Stimulated activated CD4-positive, alpha-beta T cell treated with anti-CD3 and anti-CD28 coated beads, Interleukin-4, amount 100 ng/mL, for 24 hours (primary cell): ENCODE data around the gene REPS2.
"Not testable (repeated sequence)": the region's sequence is repeated elsewhere in the genome, so short reads cannot be mapped to it uniquely, and the experiment has no call there.

Experiments
- DNase-seq: peaks from one replicate; pipeline ENCODE4 v3.0.0-alpha.2; 2020

Gene REPS2

DNA sequence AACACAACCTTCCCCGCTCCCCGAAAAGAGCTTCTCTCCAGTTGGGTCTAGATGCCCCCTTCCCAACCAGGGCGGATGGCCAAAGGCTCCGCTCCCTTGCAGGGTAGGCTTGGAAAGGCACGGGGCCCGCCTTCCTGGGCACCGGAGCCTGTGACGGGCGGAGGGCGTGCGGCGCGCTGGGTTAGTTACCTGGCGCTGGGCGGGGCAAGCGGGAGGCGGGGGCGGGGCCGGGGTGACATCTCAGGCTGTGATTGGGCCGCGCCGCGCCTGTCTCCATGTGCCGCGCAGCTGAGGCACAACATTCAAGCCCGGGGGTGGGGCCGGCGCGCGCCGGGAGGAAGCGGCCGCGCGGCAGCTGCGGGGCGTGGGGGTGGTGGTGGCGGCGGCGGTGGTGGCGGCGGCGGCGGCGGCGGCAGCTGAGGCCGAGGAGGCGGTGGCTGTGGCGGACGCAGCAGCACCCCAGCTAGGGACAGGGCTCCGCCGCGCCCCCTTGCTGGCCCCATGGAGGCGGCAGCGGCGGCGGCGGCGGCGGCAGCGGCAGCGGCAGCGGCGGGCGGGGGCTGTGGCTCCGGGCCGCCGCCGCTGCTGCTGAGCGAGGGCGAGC, at the start of gene REPS2:
REPS2 (plus strand) TSS at position 298 of the 604 bp plus-strand sequence; CDS start at position 502, 204 bp downstream.
- peak; percentile 74 for DNase-seq

DNA sequence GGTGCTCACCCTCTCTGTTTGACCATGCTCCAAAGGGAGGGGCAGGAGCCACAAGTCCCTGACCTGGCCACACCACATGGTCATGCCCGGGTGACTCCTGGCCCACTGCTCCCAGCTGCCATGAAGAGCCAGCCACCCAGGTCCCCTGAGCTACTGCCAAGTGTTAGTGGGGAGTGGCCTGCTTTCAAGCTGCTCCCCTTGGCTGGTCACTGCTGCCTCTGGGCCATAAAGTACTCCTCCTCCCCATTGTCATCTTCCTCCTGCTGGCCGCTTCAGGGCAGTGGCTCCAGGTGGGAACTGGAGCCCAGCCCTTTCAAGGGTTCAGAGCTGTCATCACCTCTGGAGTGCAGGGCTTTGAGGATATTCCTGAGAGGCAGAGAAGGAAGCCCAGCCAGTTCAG, 49.0 kb upstream of the REPS2 start:
- no peak for DNase-seq

DNA sequence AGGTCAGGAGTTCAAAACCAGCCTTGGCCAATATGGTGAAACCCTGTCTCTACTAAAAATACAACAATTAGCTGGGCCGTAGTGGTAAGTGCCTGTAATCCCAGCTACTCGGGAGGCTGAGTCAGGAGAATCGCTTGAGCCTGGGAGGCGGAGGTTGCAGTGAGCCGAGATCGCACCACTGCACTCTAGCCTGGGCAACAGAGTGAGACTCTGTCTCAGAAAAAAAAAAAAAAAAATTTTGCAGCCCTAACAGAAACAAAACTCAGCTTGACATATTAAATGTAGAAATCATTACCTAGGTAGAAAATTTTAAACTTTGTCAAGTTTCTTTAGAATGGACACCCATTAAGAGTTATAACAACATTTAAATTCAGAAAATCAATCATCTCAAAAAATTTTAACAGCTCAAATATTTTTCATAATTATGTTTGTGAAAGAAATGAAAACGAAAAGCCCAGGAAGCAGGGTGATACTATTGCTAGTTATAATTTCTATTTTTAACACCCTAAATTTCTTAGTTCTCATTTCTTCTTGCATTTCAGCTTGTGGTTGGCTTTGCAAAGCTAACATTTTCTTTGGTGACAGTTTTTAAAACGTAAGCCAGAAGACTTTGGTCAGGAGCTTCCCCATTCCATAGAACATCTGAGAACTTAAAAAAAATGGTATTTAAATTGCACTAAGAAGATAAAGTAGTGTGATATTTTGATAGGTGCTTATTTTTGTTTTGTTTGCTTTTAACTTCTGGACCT, 43.0 kb upstream of the REPS2 start:
- no peak for DNase-seq

DNA sequence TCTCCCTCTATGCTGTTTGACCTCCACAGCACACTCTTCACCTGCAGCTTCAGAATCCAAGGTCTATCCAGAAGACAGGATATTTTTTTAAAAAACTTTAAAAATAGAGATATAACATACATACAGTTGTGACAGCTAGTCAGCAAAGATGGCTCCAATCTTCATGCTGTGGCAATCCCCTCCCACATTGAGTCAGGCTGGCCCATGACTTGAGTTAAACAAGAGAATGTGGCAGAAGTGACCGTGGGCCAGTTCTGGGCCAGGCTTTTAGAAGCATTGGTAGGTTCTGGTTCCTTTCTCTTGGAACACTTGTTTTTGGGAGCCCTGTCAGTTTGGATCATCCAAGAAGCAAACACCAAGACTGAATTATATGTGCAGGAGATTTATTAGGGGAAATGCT, 36.1 kb upstream of the REPS2 start:
- no peak for DNase-seq

DNA sequence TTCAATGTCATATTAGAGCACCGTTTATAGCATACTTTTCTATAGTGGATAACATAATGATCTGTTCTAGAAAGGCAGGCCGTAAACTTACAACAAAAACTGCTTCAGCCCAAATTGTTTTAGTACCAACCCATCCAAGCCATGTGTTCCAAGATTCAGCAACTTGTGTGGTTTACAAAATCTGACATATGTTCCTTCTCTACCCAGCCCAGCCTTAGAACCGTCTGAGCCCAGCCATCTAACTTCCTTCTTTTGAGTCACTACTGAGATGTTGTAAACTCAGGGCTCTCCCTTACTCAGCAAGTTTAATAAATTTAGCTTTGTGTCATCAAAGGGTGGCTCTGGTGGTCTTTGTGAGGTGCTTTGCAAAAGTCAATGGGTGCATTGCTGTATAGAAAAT, 32.4 kb upstream of the REPS2 start:
- no peak for DNase-seq

DNA sequence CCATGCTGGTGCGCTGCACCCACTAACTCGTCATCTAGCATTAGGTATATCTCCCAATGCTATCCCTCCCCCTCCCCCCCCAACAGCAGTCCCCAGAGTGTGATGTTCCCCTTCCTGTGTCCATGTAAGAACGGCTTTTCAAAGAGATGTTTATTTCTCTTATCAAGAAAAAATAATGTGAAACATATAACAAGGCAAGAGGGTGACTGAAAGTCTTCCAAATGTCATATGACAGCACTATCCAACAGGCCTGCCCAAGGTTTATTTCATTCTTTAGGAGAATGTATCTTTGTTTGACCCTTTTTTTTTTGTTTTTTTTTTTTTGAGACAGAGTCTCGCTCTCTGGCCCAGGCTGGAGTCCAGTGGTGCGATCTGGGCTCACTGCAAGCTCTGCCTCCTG, 29.9 kb upstream of the REPS2 start:
- no peak for DNase-seq

DNA sequence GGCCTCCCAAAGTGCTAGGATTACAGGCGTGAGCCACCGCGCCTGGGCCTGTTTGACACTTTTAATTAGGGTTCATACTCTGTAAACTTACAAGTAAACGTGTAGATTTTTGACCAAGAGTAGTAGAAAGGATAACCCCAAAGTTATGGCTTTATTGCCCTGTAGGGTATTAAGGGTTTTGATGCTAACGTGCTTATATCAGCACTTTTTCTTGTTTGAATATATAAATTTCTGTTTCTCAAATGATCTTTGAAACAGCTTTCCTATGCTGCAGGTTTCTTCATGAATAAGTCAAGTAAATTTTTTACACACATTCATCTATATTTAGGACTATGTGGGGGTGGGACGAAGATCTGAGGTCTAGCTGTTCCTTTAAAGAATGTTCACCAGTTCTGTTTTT, 29.3 kb upstream of the REPS2 start:
- DNase-seq = no peak

DNA sequence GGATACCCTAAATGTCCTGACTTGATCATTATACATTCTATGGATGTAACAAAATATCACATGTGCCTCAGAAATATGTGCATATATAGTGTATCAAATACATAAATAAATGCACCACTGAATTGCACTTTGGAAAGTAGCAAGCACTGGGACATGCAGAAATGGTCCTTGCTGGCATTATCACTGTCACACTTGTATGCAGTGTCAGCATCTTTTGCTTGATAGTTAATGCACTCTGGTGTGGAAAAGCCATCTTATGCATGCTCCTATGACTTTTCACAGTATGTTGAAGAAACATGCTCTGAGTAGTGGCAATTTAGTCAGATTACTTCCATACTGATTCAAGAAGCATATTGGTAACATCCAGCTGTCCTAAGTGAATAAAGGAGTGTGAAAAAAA, 27.5 kb upstream of the REPS2 start:
- no peak for DNase-seq

DNA sequence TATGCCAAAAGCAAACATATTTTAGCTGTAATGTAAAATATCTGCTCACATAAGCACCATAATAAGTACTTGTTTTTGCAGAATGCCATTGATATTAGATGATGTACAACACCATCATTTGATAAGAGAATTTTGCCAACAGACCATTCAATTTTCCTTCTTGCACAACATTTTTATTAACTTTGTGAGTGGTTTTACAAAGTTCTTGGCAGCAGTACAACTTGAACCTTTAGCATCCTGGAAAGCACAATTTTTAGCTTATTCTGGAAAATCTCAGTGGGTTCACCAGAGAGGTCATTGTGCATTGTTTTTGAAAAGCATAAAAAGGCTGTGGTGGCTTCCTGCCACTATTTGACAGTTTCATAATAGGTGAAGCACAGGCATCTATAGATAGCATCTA, 26.4 kb upstream of the REPS2 start:
- DNase-seq = no peak

DNA sequence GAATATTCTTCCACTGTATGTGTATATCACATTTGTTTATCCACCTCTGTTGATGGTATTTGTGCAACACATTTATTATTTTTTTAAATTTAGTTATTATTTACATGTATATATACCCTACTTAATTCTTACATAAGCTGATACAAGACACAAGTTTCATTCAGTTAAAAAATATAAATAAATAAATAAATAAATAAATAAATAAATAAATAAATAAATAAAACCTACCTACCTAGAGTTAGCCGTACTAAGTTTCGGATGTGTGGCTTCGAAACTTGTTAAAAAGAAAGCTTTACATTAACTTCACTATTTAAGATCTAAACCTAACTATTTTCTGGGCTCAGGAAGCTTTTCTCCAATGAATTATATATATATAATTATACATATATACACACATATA, 23.3 kb upstream of the REPS2 start:
- no peak for DNase-seq

DNA sequence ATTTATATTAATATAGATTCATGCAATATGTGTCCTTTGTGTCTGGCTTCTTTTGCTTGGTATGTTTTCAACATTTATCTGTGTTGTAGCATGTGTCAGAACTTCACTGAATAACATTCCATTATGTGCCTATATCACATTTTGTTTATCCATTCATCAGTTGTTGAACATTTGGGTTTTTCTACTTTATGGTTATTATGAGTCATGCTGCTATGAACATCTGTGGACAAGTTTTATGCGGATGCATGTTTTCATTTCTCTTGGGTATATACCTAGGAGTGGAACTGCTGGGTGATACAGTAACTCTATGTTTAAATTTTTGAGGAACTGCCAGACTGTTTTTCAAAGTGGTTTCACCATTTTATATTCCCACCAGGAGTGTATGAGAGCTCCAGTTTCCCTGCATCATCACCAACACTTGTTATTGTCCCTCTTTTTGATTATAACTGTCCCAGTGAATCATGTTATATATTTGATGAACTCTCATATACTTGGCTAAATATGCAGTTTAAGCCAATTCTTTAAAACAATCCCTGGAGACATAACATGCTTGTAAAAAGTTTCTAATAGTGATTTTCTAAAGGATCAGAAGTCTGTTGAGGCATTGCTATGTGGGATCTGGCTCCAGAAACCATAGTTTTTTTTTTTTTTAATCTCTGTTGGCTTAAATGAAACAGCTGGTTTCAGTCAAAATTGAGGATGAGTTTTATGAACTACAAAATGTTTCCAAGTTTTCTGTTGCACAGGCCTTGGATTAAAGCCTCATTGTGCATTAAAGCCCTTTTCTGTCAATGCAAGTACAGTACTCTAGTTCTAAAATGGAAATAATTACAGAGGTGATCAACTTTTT, 21.6 kb upstream of the REPS2 start:
- no peak for DNase-seq

DNA sequence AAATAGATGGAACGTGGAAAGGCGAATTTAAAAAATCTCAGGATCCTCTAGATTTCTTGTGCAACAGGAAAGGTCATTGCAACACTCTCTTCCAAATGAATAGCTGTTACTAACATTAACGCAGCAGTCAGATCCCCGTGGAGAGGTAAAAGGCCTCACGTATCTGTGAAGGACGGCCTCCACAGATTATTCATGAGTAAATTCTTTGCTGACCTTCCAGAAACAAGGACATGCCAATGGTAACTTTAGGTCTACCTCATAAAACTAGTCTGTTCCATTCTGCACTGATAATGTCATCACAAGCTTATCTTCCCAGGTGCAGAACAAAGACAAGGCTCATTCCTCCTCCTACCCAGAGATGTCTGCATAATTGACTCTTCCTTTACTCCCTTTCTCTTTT, 16.1 kb upstream of the REPS2 start:
- DNase-seq = no peak

DNA sequence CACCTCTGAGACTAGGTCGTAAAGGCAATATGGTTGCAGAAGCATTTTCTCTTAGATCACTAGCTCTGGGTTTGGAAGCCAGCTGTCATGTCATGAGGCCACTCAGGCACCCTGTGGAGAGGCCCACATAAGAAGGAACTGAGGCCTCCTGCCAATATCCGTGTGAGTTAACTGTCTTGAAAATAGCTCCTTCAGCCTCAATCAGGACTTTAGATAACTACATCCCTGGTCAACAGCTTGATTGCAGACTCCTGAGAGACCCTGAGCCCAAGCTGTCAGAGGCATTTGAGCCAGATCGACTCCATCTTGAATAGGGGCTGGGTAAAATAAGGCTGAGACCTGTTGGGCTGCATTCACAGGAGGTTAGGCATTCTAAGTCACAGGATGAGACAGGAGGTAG, 15.1 kb upstream of the REPS2 start:
- DNase-seq = no peak

DNA sequence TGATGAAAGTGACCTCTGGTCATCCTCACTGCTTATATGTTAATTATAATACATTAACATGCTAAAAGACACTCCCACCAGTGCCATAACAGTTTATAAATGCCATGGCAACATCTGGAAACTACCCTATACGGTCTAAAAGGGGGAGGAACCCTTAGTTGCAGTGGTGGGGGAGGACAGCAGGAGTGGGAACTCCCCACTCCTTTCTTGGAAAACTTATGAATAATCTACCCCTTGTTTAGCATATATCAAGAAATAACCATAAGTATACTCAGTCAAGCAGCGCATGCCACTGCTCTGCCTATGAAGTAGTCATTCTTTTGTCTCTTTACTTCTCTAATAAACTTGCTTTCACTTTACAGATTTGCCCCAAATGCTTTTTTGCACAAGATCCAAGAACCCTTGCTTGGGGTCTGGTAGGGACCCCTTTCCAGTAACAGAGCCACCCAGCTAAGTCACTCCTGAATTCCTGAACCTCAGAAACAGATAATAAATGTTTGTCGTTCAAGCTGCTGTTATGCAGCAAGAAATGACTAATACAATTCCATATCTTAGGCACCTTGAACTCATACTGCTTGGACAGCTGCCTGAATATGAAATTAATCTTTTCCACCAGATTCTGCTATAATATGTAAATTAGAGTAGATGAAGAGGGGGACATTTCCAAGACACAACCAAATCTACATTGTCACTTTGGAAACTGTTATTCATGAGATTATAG, 14.4 kb upstream of the REPS2 start:
- DNase-seq = no peak

DNA sequence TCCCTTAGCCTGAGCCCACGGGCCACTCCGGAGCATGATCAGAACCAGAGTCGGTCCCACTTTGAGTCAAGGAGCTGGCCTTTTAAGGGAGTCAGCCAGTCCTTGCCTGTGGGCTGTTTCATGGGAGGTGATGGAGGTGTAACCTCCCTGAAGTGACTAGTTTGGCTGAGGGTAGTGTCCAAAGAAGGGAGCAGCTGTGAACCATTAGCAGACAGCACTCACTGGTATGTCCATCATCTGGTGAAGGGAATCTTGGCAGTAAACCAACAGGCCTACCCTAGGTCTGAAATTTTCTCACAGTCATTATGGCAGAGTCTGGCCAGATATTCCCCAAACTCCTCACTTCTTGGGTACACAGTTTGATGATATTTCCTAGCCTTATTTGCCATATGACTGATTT, 12.3 kb upstream of the REPS2 start:
- DNase-seq = no peak

DNA sequence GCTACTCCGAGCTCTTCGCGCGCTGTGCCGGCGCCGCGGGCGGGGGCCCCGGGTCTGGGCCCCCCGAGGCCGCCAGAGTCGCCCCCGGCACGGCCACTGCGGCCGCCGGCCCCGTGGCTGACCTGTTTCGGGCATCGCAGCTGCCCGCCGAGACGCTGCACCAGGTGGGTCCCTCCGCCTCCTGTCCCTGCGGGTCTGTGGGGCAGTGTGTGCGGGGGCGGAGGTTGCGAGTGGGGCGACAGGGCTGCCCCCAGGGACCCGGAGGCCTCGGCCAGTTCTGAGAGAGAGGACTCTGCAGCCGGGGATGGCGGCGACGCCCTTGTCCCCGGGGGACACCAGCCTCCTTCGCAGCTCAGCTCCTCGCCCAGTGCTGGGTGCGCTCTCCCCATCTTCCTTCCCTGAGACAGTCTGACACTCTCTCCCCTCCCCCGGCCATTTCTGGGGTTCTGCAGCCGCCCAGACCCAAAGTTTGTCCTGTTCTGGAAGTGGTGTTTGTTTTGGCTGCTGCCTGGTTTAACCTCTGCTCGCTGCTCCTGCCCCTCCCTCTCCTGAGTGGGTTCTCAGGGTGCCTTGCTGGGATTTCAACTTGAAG, 609 bp downstream of the REPS2 start:
- peak; percentile 3 for DNase-seq

DNA sequence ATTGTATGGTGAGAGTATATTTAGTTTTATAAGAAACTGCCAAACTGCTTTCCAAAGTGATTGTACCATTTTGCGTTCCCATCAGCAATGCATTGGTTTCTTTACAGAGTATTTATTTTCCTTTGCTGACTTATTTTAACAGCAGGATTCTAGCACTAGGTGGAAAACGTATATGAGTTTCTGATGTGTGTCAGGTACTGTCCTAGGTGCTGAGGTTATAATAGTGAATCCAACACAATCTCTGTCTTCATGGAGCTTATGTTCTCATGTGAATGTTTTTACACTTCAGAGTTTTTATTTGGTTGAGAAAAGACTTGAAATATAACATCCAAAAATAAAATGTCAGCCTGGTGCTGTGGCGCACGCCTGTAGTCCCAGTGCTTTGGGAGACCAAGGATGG, 4.0 kb downstream of the REPS2 start:
- DNase-seq = no peak

DNA sequence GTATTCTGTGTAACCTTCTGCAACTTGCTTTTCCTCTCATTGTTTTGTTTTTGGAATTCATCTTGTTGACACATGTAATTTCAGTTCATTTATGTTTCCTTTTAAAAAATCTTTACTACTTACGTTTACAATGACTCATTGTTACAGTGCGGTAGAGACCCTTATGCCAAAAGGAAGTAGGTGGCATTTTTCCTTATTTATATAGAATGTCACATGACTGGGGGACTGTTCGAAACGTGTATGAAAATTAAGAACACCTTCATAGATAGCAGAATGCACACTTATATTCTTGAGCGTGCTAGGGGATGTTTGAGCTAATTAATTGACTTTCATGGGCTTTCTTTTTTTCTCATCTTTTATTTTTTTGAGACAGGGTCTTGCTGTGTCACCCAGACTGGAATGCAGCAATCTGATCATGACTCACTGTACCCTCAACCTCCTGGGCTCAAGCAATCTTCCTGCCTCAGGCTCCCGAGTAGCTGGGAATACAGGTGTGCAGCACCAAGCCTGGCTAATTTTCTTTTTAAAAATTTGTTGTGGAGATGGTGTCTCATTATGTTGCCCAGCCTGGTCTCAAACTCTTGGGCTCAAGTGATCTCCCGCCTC, 7.3 kb downstream of the REPS2 start:
- no peak for DNase-seq

DNA sequence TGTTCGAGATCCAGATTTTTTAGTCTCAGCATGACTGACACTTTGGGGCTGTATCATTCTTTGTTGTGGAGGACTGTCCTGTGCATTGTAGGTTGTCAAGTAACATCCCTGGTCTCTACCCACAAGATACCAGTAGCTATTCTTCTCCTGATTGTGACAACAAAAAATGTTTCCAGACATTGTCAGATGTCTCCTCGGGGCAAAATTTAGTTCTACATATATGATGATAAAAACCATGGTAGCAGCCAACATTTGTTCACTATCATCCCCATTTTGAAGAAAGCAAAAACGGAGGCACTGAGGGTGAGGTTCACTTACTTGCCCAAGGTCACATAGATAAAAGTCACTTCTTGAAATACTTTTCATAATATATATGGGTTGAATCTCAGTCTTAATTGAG, 11.3 kb downstream of the REPS2 start:
- no peak for DNase-seq

DNA sequence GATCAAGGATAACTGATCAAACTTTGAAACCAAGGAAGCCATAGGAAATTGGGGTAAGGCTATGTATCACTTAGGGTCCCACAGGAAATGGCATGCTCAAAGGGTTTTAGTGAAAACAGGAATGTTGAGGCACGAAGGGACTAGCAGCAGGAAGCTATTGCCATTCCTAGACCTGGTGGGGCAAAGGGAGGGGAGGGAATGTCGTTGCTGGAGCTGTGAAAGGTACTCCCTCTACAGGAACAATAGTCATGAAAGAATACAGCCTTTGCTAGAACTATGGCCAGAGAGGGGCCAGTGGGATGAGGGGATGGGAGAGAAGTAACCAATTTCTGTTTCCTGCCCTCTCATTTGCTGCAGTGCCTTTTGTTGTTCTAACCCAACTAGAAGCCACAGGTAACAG, 11.9 kb downstream of the REPS2 start:
- DNase-seq = no peak

DNA sequence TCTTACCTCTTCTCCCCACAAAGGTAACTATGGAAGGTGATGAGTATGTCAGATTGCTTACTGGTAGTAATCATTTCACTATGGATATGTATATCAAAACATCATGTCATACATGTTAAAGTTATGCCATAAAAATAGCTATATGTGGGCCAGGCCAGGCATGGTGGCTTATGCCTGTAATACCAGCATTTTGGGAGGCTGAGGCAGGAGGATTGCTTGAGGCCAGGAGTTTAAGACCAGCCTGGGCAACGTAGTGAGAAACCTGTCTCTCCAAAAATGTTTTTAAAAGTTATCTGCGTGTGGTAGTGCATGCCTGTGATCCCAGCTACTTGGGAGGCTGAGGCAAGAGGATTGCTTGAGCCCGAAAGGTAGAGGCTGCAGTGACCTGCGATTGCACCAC, 16.2 kb downstream of the REPS2 start:
- DNase-seq = not testable (repeated sequence)

DNA sequence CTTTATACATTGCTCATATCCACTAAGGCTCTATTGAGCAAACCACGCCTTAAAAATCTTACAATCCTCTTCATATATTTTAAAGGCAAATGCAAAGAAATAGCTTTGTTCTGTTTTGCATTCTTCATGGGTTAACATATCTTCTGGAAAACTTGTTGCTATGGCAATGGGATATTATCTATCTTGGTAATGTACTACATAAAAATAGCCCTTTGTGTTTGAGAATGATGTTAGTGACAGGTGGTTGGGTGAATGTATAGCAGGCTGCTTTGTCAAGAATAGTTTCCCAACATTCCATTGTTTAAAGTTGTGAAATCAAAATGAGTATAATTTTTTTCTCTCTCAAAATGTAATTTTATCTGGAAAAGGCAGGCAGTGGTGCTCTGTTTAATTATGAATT, 16.8 kb downstream of the REPS2 start:
- no peak for DNase-seq

DNA sequence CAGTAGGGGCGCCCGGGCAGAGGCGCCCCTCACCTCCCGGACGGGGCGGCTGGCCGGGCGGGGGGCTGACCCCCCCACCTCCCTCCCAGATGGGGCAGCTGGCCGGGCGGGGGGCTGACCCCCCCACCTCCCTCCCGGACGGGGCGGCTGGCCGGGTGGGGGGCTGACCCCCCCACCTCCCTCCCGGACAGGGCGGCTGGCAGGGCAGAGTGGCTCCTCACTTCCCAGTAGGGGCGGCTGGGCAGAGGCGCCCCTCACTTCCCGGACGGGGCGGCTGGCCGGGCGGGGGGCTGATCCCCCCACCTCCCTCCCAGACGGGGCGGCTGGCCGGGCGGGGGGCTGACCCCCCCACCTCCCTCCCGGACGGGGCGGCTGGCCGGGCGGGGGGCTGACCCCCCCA, 18.5 kb downstream of the REPS2 start:
- not testable (repeated sequence) for DNase-seq
